OCI-LY7 (cell line): ENCODE results near the gene VANGL1. TPM values are rescaled to one million over a fixed set of nuclear protein-coding genes. Genes with fewer than 3 reads are reported as not detected.

Experiments used
- small RNA-seq: library from RNA; depleted of rRNA; stranded (forward); fragments of <200 nt; gene quantifications from one replicate; pipeline ENCODE3, GENCODE V24; 2014
- total RNA-seq, 2 experiments: library from RNA; depleted of rRNA in 1 of 2; stranded (reverse); fragments of >200 nt in 1 of 2; shearing (Covaris generic) in 1 of 2; gene quantifications; 2 replicates each; pipeline ENCODE4 v1.2.3, GENCODE V29; 2014 to 2022

The VANGL1 gene
- total RNA-seq, 2 experiments from 2014 or later = 1.2 TPM; not detected in 1

Small RNA genes lying within 50 kb of the gene (small RNA-seq; reads per million reads assigned to genes)
- gene RF00406 = 3.2 reads per million, percentile 86 among the genes with 10 or more reads in this experiment
- gene RN7SL420P = not detected

Other genes starting within 250 kb of the VANGL1 start
- gene CASQ2, start 126.7 kb downstream of the VANGL1 start, total RNA-seq (2014; rRNA removed; shearing (Covaris generic)) = not detected in 2 replicates
- not detected in 2 replicates for gene CASQ2, start 126.7 kb downstream of the VANGL1 start, total RNA-seq (2022)
- gene NHLH2, start 199.2 kb downstream of the VANGL1 start, total RNA-seq (2014; rRNA removed; shearing (Covaris generic)) = not detected in 2 replicates
- not detected in 2 replicates for gene NHLH2, start 199.2 kb downstream of the VANGL1 start, total RNA-seq (2022)